ENCODE measurements around the gene TMED5. TPM values are rescaled to one million over a fixed set of nuclear protein-coding genes. Genes with fewer than 3 reads are reported as not detected.

The TMED5 gene
- total and polyA plus RNA-seq, 12 donors, result 8.5 to 181 (median 85.7) TPM

GRCh38 chr1:93108335-93108734 lies 71.9 kb downstream of the TMED5 start:
- Histone ChIP-seq H3K4me1 (replicated peaks in 1 of 2) (peaks cover 17 to 22% of the 10 kb centered on the region in 2 donors), H3K9me3 (replicated peaks in 1 of 3) (peaks cover 0 to 4% (median 0%) of the 10 kb centered on the region in 3 donors), H3K4me3 (no peak overlapping the region), H3K27ac (no peak overlapping the region), H3K36me3 (replicated peaks in 1 of 2) (no peaks in the 10 kb centered on the region), H3K27me3 (no peaks in the 10 kb centered on the region)
- intact Hi-C loops (cut with DNase I), result no loop called here
- DNase-seq, result no peak
- TF ChIP-seq, protein P1, sequence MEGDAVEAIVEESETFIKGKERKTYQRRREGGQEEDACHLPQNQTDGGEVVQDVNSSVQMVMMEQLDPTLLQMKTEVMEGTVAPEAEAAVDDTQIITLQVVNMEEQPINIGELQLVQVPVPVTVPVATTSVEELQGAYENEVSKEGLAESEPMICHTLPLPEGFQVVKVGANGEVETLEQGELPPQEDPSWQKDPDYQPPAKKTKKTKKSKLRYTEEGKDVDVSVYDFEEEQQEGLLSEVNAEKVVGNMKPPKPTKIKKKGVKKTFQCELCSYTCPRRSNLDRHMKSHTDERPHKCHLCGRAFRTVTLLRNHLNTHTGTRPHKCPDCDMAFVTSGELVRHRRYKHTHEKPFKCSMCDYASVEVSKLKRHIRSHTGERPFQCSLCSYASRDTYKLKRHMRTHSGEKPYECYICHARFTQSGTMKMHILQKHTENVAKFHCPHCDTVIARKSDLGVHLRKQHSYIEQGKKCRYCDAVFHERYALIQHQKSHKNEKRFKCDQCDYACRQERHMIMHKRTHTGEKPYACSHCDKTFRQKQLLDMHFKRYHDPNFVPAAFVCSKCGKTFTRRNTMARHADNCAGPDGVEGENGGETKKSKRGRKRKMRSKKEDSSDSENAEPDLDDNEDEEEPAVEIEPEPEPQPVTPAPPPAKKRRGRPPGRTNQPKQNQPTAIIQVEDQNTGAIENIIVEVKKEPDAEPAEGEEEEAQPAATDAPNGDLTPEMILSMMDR (IDR thresholded peaks at IDR 0.05), result no peak
- no peak for TF ChIP-seq POLR2A (IDR thresholded peaks at IDR 0.05)
- WGBS, 4 donors, result 91 to 97% (median 95%) methylated on average over 2 of the region's 2 CpGs

- 95 to 100% (median 97%) methylated on average over 4 of the region's 4 CpGs for WGBS, 4 donors
- Histone ChIP-seq H3K4me3 (no peak overlapping the region), H3K36me3 (replicated peaks in 1 of 2) (no peaks in the 10 kb centered on the region), H3K27ac (no peak overlapping the region), H3K4me1 (replicated peaks in 1 of 2) (peaks cover 17 to 22% of the 10 kb centered on the region in 2 donors), H3K9me3 (replicated peaks in 1 of 3) (peaks cover 0 to 4% (median 0%) of the 10 kb centered on the region in 3 donors), H3K27me3 (no peaks in the 10 kb centered on the region)
- DNase-seq, result no peak
- intact Hi-C loops (cut with DNase I), result no loop called here
- no peak for TF ChIP-seq POLR2A (IDR thresholded peaks at IDR 0.05)
- TF ChIP-seq, protein P1 (IDR thresholded peaks at IDR 0.05), result no peak
Observed at GRCh38 chr1:93107395-93107794, 72.8 kb downstream of the TMED5 start.

- no peaks in the 10 kb centered on the region for H3K27me3 ChIP-seq
- intact Hi-C loops (cut with DNase I), result no loop called here
- DNase-seq, result no peak
- TF ChIP-seq, protein P1 (IDR thresholded peaks at IDR 0.05), result no peak
- no peak for TF ChIP-seq POLR2A (IDR thresholded peaks at IDR 0.05)
- 64 to 72% (median 67%) methylated on average over 2 of the region's 2 CpGs for WGBS, 4 donors
- peaks cover 9 to 12% of the 10 kb centered on the region in 2 donors for H3K4me1 ChIP-seq (replicated peaks in 1 of 2)
- H3K36me3 ChIP-seq (replicated peaks in 1 of 2), result no peaks in the 10 kb centered on the region
- no peak overlapping the region for H3K4me3 ChIP-seq
- peaks cover 0 to 4% (median 0%) of the 10 kb centered on the region in 3 donors for H3K9me3 ChIP-seq (replicated peaks in 1 of 3)
- no peak overlapping the region for H3K27ac ChIP-seq
Observed at GRCh38 chr1:93106226-93106625, 74.0 kb downstream of the TMED5 start.

- no peaks in the 10 kb centered on the region for H3K27me3 ChIP-seq
- 92 to 98% (median 97%) methylated on average over 4 of the region's 4 CpGs for WGBS, 4 donors
- H3K36me3 ChIP-seq (replicated peaks in 1 of 2), result no peaks in the 10 kb centered on the region
- H3K9me3 ChIP-seq (replicated peaks in 1 of 3), result no peaks in the 10 kb centered on the region
- no peak overlapping the region for H3K27ac ChIP-seq
- peaks cover 0 to 7% of the 10 kb centered on the region in 2 donors for H3K4me1 ChIP-seq (replicated peaks in 1 of 2)
- TF ChIP-seq, protein P1 (IDR thresholded peaks at IDR 0.05), result no peak
- no peak for TF ChIP-seq POLR2A (IDR thresholded peaks at IDR 0.05)
- no peak for DNase-seq
- intact Hi-C loops (cut with DNase I), result no loop called here
- no peak overlapping the region for H3K4me3 ChIP-seq
Observed at GRCh38 chr1:93102142-93102541, 78.1 kb downstream of the TMED5 start.

Small RNA genes lying within 50 kb of the gene (small RNA-seq; reads per million reads assigned to genes)
- 0 reads per million in 2 donors for gene AC126124.1

Other genes starting within 250 kb of the TMED5 start
- gene DIPK1A, start 219.0 kb downstream of the TMED5 start, total RNA-seq, result 10 to 100 TPM in 1 of 9 donors, 1 to 10 TPM in 7, under 1 TPM in 1; 0.91 to 10.2 (median 3.1) TPM
- 1 to 10 TPM; 1.4 to 5.0 (median 1.7) TPM for gene DIPK1A, start 219.0 kb downstream of the TMED5 start, polyA plus RNA-seq
- 10 to 100 TPM in 7 of 9 donors, 1 to 10 TPM in 2; 4.6 to 62.7 (median 23.4) TPM for gene MTF2, start 101.1 kb downstream of the TMED5 start, total RNA-seq
- gene MTF2, start 101.1 kb downstream of the TMED5 start, polyA plus RNA-seq, result 10 to 100 TPM; 14.1 to 21.2 (median 17.7) TPM
- 10 to 100 TPM in 1 of 9 donors, 1 to 10 TPM in 8; 1.4 to 15.4 (median 3.5) TPM for gene CCDC18, start 311 bp upstream of the TMED5 start, total RNA-seq
- 1 to 10 TPM; 4.4 to 9.9 (median 6.2) TPM for gene CCDC18, start 311 bp upstream of the TMED5 start, polyA plus RNA-seq
- gene DR1, start 165.5 kb upstream of the TMED5 start, total RNA-seq, result 10 to 100 TPM; 17.0 to 72.0 (median 38.3) TPM
- 10 to 100 TPM in 1 of 3 donors, 1 to 10 TPM in 2; 3.9 to 31.3 (median 8.0) TPM for gene DR1, start 165.5 kb upstream of the TMED5 start, polyA plus RNA-seq